ENCODE measurements around the gene CDH4. TPM values are rescaled to one million over a fixed set of nuclear protein-coding genes. Genes with fewer than 3 reads are reported as not detected.

The CDH4 gene
- total and polyA plus RNA-seq, 2 of the 13 experiments (the other 11 are each of a cell fraction or from before 2014, with no cell fraction given) = not detected

GRCh38 chr20:61889659-61890058 lies 637.6 kb downstream of the CDH4 start (continued):
- TF ChIP-seq ELF4 (CRISPR knock-in tag; IDR thresholded peaks at IDR 0.05; ENCODE audit: borderline replicate concordance) (no peak), SATB2 (CRISPR knock-in tag; IDR thresholded peaks at IDR 0.05) (no peak), PLRG1 (conservative IDR thresholded peaks at IDR 0.05) (0 out of 2 replicates have a peak, but pooled peaks have one; percentile 82), AKAP8 (CRISPR knock-in tag; IDR thresholded peaks at IDR 0.05) (no peak), ZNF746 (CRISPR knock-in tag; IDR thresholded peaks at IDR 0.05) (no peak), ZC3H4 (CRISPR knock-in tag; IDR thresholded peaks at IDR 0.05; ENCODE audit: borderline replicate concordance) (no peak), SRSF9 (IDR thresholded peaks at IDR 0.05; ENCODE audit: borderline replicate concordance, insufficient read depth, low read depth, low read length, poor library complexity, severe bottlenecking) (no peak), ZNF282 (IDR thresholded peaks at IDR 0.05; ENCODE audit: partially characterized antibody) (peak; percentile 10)
- TF ChIP-seq, protein P1, sequence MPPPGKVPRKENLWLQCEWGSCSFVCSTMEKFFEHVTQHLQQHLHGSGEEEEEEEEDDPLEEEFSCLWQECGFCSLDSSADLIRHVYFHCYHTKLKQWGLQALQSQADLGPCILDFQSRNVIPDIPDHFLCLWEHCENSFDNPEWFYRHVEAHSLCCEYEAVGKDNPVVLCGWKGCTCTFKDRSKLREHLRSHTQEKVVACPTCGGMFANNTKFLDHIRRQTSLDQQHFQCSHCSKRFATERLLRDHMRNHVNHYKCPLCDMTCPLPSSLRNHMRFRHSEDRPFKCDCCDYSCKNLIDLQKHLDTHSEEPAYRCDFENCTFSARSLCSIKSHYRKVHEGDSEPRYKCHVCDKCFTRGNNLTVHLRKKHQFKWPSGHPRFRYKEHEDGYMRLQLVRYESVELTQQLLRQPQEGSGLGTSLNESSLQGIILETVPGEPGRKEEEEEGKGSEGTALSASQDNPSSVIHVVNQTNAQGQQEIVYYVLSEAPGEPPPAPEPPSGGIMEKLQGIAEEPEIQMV (CRISPR knock-in tag; IDR thresholded peaks at IDR 0.05; ENCODE audit: low read depth) = no peak

DNA sequence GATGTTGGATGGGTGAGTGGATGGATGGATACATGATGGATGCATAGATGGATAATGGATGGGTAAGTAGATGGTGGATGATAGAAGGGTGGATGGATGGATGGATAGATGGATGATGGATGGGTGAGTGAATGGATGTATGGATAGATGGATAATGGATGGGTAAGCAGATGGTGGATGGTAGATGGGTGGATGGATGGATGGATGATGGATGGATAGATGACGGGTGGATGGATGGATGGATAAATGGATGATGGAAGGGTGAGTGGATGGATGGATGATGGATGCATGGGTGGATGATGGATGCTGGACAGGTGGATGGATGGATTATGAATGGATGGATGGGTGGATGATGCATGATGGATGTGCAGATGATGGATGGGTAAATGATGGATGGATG lies 638.1 kb downstream of the CDH4 start:
- H3K36me3 ChIP-seq (replicated peaks in 1 of 2; ENCODE audit: control insufficient read depth in 1 of 2, insufficient read depth in 2 of 2, low read length in 2 of 2) = no peaks in the 10 kb centered on the region
- no peak overlapping the region for H3K27ac ChIP-seq (ENCODE audit: extremely low read length, insufficient read depth, low read length)
- H3K4me2 ChIP-seq (ENCODE audit: low read depth, low read length) = no peak overlapping the region
- peaks cover 8 to 31% of the 10 kb centered on the region in 2 experiments for H3K27me3 ChIP-seq (ENCODE audit: control insufficient read depth in 1 of 2, insufficient read depth in 2 of 2, low read length in 2 of 2)
- H4K20me1 ChIP-seq (ENCODE audit: insufficient read depth, low read length) = peaks cover 2% of the 10 kb centered on the region; the same call in 1 of the 2 replicates
- WGBS (ENCODE audit: low lambda C conversion rate) = 0% methylated on average over 1 of the region's 1 CpG
- BruUV-seq (replicated peaks) = no TSS peak
- H3K9me3 ChIP-seq (ENCODE audit: low read length) = peaks cover 5% of the 10 kb centered on the region; the same call in 1 of the 2 replicates
- ATAC-seq = no peak
- CTCF ChIA-PET (ENCODE audit: low intra/inter-chr PET ratio, low total read pairs) = no interaction called here
- H3K9ac ChIP-seq (ENCODE audit: insufficient read depth, low read depth, low read length) = no peak overlapping the region
- H2AFZ ChIP-seq (ENCODE audit: low read length) = no peak overlapping the region
- H3K4me1 ChIP-seq (ENCODE audit: insufficient read depth, low read length) = no peaks in the 10 kb centered on the region
- no peak for FAIRE-seq
- DNase-seq (ENCODE audit: low spot score) = no peak
- H3K79me2 ChIP-seq (ENCODE audit: insufficient read depth, low read length) = no peaks in the 10 kb centered on the region
- POLR2A ChIA-PET = no interaction called here
- in situ Hi-C loops (cut with HindIII; ENCODE audit: extremely low pct_ligation_motif_present, low pct_unique_long_range_greater_than_20kb) (loop anchor here (25.0 kb wide), 1 partner anchor 1828 kb away; no protein-coding TSS in a partner anchor), intact Hi-C loops (cut with micrococcal nuclease; ENCODE audit: unreplicated experiment) (no loop called here)
- H3K4me3 ChIP-seq (replicated peaks in 1 of 3; ENCODE audit: insufficient read depth in 1 of 3, low read depth in 2 of 3, low read length in 3 of 3) = no peak overlapping the region
- TF ChIP-seq XRCC5 (optimal IDR thresholded peaks at IDR 0.05; ENCODE audit: low read length) (no peak), NBN (conservative IDR thresholded peaks at IDR 0.05) (peak; percentile 97), ZC3H4 (CRISPR knock-in tag; IDR thresholded peaks at IDR 0.05; ENCODE audit: borderline replicate concordance) (no peak), KLF15 (CRISPR knock-in tag; IDR thresholded peaks at IDR 0.05; ENCODE audit: borderline replicate concordance) (no peak), ZNF260 (CRISPR knock-in tag; IDR thresholded peaks at IDR 0.05; ENCODE audit: borderline replicate concordance, low read depth) (no peak), ZMAT3 (CRISPR knock-in tag; conservative IDR thresholded peaks at IDR 0.05) (no peak), CEBPZ (IDR thresholded peaks at IDR 0.05; ENCODE audit: low read length) (no peak), FOXA1 (IDR thresholded peaks at IDR 0.05) (peak; percentile 43; the same call in 1 of the 2 replicates), FOXA1 (CRISPR knock-in tag; IDR thresholded peaks at IDR 0.05) (no peak), FOXA3 (CRISPR knock-in tag; IDR thresholded peaks at IDR 0.05) (no peak), IKZF1 (IDR thresholded peaks at IDR 0.05) (peak; percentile 94; the same call in 1 of the 2 replicates), FOXK2 (IDR thresholded peaks at IDR 0.05) (0 out of 2 replicates have a peak, but pooled peaks have one; percentile 9)
- TF ChIP-seq, protein P2, sequence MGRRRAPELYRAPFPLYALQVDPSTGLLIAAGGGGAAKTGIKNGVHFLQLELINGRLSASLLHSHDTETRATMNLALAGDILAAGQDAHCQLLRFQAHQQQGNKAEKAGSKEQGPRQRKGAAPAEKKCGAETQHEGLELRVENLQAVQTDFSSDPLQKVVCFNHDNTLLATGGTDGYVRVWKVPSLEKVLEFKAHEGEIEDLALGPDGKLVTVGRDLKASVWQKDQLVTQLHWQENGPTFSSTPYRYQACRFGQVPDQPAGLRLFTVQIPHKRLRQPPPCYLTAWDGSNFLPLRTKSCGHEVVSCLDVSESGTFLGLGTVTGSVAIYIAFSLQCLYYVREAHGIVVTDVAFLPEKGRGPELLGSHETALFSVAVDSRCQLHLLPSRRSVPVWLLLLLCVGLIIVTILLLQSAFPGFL (CRISPR knock-in tag; IDR thresholded peaks at IDR 0.05) = no peak

Measured in HepG2 (cell line).